ENCODE measurements around the gene DPYD.

DNA sequence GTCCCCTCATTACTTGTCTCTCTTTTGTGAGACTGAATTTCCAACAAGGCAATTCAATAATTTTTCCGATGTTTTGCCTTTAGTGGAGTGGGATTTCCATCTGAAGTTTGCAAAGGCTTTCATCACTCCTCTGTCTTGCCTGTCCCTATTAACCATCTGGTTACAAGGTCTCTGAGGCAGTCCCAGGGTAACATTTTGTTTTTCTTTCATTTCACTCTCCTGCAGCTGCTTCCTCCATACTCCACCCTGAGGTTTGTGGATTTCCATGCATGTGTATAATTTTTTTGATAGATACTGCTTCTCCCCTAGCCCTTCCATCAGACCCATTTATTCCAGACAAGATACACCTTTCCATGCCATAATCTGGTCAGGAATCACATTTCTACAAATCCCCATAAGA, 832.4 kb downstream of the DPYD start:
- TF ChIP-seq, protein P1, sequence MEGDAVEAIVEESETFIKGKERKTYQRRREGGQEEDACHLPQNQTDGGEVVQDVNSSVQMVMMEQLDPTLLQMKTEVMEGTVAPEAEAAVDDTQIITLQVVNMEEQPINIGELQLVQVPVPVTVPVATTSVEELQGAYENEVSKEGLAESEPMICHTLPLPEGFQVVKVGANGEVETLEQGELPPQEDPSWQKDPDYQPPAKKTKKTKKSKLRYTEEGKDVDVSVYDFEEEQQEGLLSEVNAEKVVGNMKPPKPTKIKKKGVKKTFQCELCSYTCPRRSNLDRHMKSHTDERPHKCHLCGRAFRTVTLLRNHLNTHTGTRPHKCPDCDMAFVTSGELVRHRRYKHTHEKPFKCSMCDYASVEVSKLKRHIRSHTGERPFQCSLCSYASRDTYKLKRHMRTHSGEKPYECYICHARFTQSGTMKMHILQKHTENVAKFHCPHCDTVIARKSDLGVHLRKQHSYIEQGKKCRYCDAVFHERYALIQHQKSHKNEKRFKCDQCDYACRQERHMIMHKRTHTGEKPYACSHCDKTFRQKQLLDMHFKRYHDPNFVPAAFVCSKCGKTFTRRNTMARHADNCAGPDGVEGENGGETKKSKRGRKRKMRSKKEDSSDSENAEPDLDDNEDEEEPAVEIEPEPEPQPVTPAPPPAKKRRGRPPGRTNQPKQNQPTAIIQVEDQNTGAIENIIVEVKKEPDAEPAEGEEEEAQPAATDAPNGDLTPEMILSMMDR (IDR thresholded peaks at IDR 0.05), result no peak
- TF ChIP-seq ZFX (IDR thresholded peaks at IDR 0.05; ENCODE audit: borderline replicate concordance), result no peak
